WTC11 (cell line): ENCODE results near the gene AGAP3. TPM values are rescaled to one million over a fixed set of nuclear protein-coding genes. Genes with fewer than 3 reads are reported as not detected.
A peak's percentile ranks its signal among the peaks of the same experiment; 100 is the strongest.

Source experiments
- ATAC-seq: fragments of 200-7000 bp; cut with Tn5 transposase; 2 replicates; pipeline ENCODE4 v1.10.0; 2021; ENCODE audit warnings: mild to moderate bottlenecking, moderate library complexity
- CTCF ChIA-PET: fragments of 300-600 bp; sonication (Branson Sonifier 250); formaldehyde crosslinking; loops from one replicate; lab custom pipeline; 2021; ENCODE audit warnings: antibody characterized with exemption; lab: Charles Lee
- POLR2A ChIA-PET: fragments of 350-600 bp; sonication (Branson Sonifier 250); formaldehyde crosslinking; loops from one replicate; lab custom pipeline; 2021; ENCODE audit warnings: antibody characterized with exemption; lab: Charles Lee
- DNase-seq: peaks from one replicate; pipeline ENCODE4 v3.0.0; 2021; ENCODE audit warnings: low spot score
- H3K27ac Mint-ChIP-seq: 2 replicates; pipeline ENCODE4 v1.8.0; 2021; ENCODE audit warnings: mixed read lengths
- H3K27me3 Mint-ChIP-seq: 2 replicates; pipeline ENCODE4 v1.8.0; 2021; ENCODE audit warnings: low read depth, mild to moderate bottlenecking, moderate library complexity, mixed read lengths
- H3K36me3 Mint-ChIP-seq: 2 replicates; pipeline ENCODE4 v1.8.0; 2021; ENCODE audit warnings: mixed read lengths
- H3K4me1 Mint-ChIP-seq: 2 replicates; pipeline ENCODE4 v1.8.0; 2022; ENCODE audit warnings: mixed read lengths
- H3K4me3 Mint-ChIP-seq: 2 replicates; pipeline ENCODE4 v1.8.0; 2021; ENCODE audit warnings: mild to moderate bottlenecking, moderate library complexity, mixed read lengths
- H3K9me3 Mint-ChIP-seq: 2 replicates; pipeline ENCODE4 v1.8.0; 2021; ENCODE audit warnings: mixed read lengths
- ARID4B ChIP-seq: sonication (generic); formaldehyde crosslinking; IDR thresholded peaks from 2 replicates; pipeline ENCODE4 v1.8.0; 2023; ENCODE audit warnings: missing genetic modification reagents, mild to moderate bottlenecking, borderline replicate concordance
- ATF6 ChIP-seq: sonication (generic); formaldehyde crosslinking; IDR thresholded peaks from 2 replicates; pipeline ENCODE4 v1.8.1; 2023; ENCODE audit warnings: mild to moderate bottlenecking, missing genetic modification reagents
- CDX4 ChIP-seq: fragments of 250-450 bp; sonication (Bioruptor Pico); IDR thresholded peaks from 2 replicates; pipeline ENCODE4 v1.9.0; 2021; ENCODE audit warnings: moderate library complexity, mild to moderate bottlenecking, inconsistent platforms, borderline replicate concordance
- CTCF ChIP-seq: fragments of 200-600 bp; IDR thresholded peaks from 2 replicates; pipeline ENCODE4 v1.8.0; 2022; ENCODE audit warnings: antibody characterized with exemption
- FOXK1 ChIP-seq: sonication (generic); formaldehyde crosslinking; IDR thresholded peaks from 2 replicates; pipeline ENCODE4 v1.8.0; 2022; ENCODE audit warnings: mild to moderate bottlenecking, moderate library complexity, missing genetic modification reagents
- FOXP1 ChIP-seq: sonication (generic); formaldehyde crosslinking; IDR thresholded peaks from 2 replicates; pipeline ENCODE4 v1.8.0; 2022; ENCODE audit warnings: missing genetic modification reagents, mild to moderate bottlenecking, moderate library complexity, borderline replicate concordance
- FOXP4 ChIP-seq: sonication (generic); formaldehyde crosslinking; IDR thresholded peaks from 2 replicates; pipeline ENCODE4 v1.8.0; 2022; ENCODE audit warnings: mild to moderate bottlenecking, missing genetic modification reagents
- GABPB1 ChIP-seq: sonication (generic); formaldehyde crosslinking; IDR thresholded peaks from 2 replicates; pipeline ENCODE4 v1.8.1; 2023; ENCODE audit warnings: mild to moderate bottlenecking, missing genetic modification reagents
- GTF2I ChIP-seq: fragments of 250-450 bp; sonication (Bioruptor Pico); conservative IDR thresholded peaks from 2 replicates; pipeline ENCODE4 v1.4.0; 2021; ENCODE audit warnings: mild to moderate bottlenecking
- HMGXB4 ChIP-seq: sonication (generic); formaldehyde crosslinking; IDR thresholded peaks from 2 replicates; pipeline ENCODE4 v1.8.1; 2023; ENCODE audit warnings: mild to moderate bottlenecking, moderate library complexity, missing genetic modification reagents
- JUN ChIP-seq: sonication (generic); formaldehyde crosslinking; IDR thresholded peaks from 2 replicates; pipeline ENCODE4 v1.8.0; 2023; ENCODE audit warnings: mild to moderate bottlenecking, missing genetic modification reagents
- RORB ChIP-seq: fragments of 250-450 bp; sonication (Bioruptor Pico); IDR thresholded peaks from 2 replicates; pipeline ENCODE4 v1.9.0; 2021; ENCODE audit warnings: mild to moderate bottlenecking
- TP53 ChIP-seq: sonication (generic); formaldehyde crosslinking; IDR thresholded peaks from 2 replicates; pipeline ENCODE4 v1.8.1; 2023; ENCODE audit warnings: mild to moderate bottlenecking, missing genetic modification reagents
- ZSCAN18 ChIP-seq: fragments of 250-450 bp; sonication (Bioruptor Pico); IDR thresholded peaks from 2 replicates; pipeline ENCODE4 v2.1.2; 2022; ENCODE audit warnings: mild to moderate bottlenecking, moderate library complexity
- total RNA-seq: library from RNA; stranded (reverse); gene quantifications from 3 replicates; pipeline ENCODE4 v1.2.3, GENCODE V29; 2021

AGAP3 gene
- total RNA-seq, 1 experiment from 2014 or later = 163 TPM

- TF ChIP-seq HMGXB4 (no peak), FOXK1 (CRISPR knock-in tag) (no peak), ZSCAN18 (CRISPR knock-in tag) (no peak), CDX4 (no peak)
Observed at GRCh38 chr7:151175047-151175792, 88.9 kb downstream of the AGAP3 start (continued).

- POLR2A ChIA-PET = no interaction called here
- H3K27me3 Mint-ChIP-seq = peaks cover 70% of the 10 kb centered on the region
- CTCF ChIA-PET = interaction anchor here (0.7 to 4.2 kb wide), 17 partner anchors 8 to 213 kb away, joined by 3 to 52 read pairs (median 3); partner anchors contain the start of genes ABCF2, GBX1 and H2BK1
- peaks cover 12% of the 10 kb centered on the region for H3K4me1 Mint-ChIP-seq
- no peaks in the 10 kb centered on the region for H3K36me3 Mint-ChIP-seq
- no peak overlapping the region for H3K27ac Mint-ChIP-seq
- TF ChIP-seq RORB (no peak), CTCF (peak; percentile 36; the same call in 1 of the 2 replicates), FOXP1 (CRISPR knock-in tag) (0 out of 2 replicates have a peak, but pooled peaks have one; percentile 9)
- DNase-seq (peak; percentile 59), ATAC-seq (peak; percentile 40)
- H3K4me3 Mint-ChIP-seq = peak overlapping the region; percentile 47
- H3K9me3 Mint-ChIP-seq = peaks cover 8% of the 10 kb centered on the region
Observed at GRCh38 chr7:151175793-151176311, 89.6 kb downstream of the AGAP3 start.

GRCh38 chr7:151176401-151176800 is 90.1 kb downstream of the AGAP3 start:
- Mint-ChIP-seq H3K4me3 (no peak overlapping the region), H3K27ac (no peak overlapping the region), H3K36me3 (no peaks in the 10 kb centered on the region), H3K9me3 (peaks cover 8% of the 10 kb centered on the region), H3K4me1 (peaks cover 12% of the 10 kb centered on the region), H3K27me3 (peaks cover 65% of the 10 kb centered on the region)
- ATAC-seq (no peak), DNase-seq (no peak)
- CTCF ChIA-PET = interaction anchor here (0.6 to 4.2 kb wide), 12 partner anchors 9 to 213 kb away, joined by 3 to 52 read pairs (median 6); partner anchors contain the start of genes GBX1 and H2BK1
- POLR2A ChIA-PET = no interaction called here
- TF ChIP-seq CTCF = no peak
- no peak for TF ChIP-seq GABPB1 (CRISPR knock-in tag)
- no peak for TF ChIP-seq ARID4B
- TF ChIP-seq GTF2I = no peak
- no peak for TF ChIP-seq FOXP4
- no peak for TF ChIP-seq ATF6 (CRISPR knock-in tag)
- TF ChIP-seq TP53 = no peak
- TF ChIP-seq JUN (CRISPR knock-in tag) = no peak
